H54 (cell line): ENCODE data around the gene ZNF711.
"Not testable (repeated sequence)": the region's sequence is repeated elsewhere in the genome, so short reads cannot be mapped to it uniquely, and the experiment has no call there.

Experiments
- DNase-seq: peaks from one replicate; pipeline ENCODE4 v3.0.0; 2011; ENCODE audit warnings: low spot score, mixed read lengths; ENCODE audit not compliant: insufficient read length
- FAIRE-seq: peaks from 3 replicates; lab custom pipeline; 2011; peaks lifted over from hg19 to GRCh38; lab: Jason Lieb, UNC
- POLR2A ChIP-seq: IDR thresholded peaks from 2 replicates; pipeline ENCODE4 v1.6.1; 2011; ENCODE audit warnings: low read depth, mild to moderate bottlenecking, low read length

Gene ZNF711

GRCh38 chrX:85243761-85244449, at the start of gene ZNF711, which contains the start of gene SATL1:
ZNF711 (plus strand) TSS chrX:85243991; CDS start chrX:85247573, 3,582 bp downstream.
SATL1 (minus strand) TSS chrX:85243779; CDS start chrX:85108968, 134,811 bp downstream.
- FAIRE-seq (no peak), DNase-seq (no peak)
- no peak for TF ChIP-seq POLR2A

DNA sequence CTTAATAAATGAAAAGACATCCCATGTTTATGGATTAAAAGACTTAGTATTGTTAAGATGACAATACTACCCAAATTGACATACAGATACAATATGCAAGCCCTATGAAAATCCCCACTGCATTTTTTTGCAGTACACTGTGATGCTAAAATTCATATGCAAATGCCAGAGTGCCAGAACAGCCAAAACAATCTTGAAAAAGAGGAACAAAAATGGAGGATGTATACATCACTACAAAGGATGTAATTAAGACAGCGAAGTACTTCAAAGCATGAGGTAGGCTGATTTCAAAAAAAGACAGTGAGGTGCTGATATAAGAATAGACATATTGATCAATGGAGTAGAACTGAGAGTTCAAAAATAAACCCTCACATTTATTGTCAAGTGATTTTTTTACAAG, 47.5 kb upstream of the ZNF711 start:
- TF ChIP-seq POLR2A: no peak
- FAIRE-seq: no peak
- no peak for DNase-seq

DNA sequence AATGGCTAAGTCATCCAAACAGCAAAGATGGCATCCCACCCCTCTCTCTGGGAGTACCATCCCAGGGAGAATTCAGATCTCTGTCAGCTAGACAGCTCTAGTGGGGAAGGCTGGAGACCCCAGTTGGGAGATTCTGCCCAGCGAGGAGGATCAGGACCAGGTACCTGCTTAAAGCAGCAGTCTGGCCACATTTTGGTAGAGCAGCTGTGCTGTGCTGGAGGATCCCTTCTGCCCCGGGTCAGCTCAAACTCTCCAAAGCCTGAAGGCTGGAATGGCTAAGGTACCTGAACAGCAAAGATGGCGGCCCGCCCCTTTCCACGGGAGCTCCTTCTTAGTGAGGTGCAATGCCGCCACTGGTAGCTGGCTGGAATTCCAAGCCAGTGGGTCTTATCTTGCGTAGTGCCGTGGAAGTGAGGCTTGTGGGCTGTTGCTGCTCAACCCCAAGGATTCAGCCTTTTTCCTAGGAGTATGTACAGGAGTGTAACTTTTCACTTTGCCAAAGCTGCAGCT, 40.3 kb upstream of the ZNF711 start:
- FAIRE-seq (no peak), DNase-seq (no peak)
- no peak for TF ChIP-seq POLR2A

DNA sequence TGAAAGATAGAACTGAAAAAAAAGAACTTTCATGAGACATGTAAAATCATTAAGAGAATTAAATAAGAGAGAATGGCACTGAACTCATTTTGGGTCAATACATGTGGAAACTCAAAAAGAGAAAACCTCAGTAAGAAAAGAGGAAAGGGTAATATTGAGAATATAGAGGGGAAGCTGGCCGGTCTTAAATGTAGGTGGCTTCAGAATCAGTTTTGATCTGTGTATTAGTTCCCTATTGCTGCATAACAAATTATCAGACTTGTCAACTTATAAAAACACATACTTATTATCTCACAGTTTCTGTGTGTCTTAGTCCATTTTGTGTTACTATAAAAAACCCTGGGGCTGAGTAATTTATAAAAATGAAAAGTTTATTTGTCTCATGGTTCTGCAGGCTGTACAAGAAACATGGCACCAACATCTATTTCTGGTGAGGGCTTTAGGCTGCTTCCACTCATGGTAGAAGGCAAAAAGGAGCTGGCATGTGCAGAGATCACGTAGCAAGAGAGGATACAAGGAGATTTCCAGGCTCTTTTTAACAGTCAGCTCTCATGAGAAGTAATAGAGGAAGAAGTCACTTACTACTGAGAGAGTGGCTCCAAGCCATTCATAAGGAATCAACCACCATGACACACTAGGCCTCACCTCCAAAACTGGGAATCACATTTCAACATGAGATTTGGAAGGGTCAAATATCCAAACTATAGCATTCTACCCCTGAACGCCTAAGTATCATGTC, 29.8 kb upstream of the ZNF711 start:
- no peak for FAIRE-seq
- no peak for DNase-seq
- TF ChIP-seq POLR2A: no peak

GRCh38 chrX:85215946-85216345, 27.8 kb upstream of the ZNF711 start:
- FAIRE-seq (no peak), DNase-seq (no peak)
- TF ChIP-seq POLR2A: no peak

DNA sequence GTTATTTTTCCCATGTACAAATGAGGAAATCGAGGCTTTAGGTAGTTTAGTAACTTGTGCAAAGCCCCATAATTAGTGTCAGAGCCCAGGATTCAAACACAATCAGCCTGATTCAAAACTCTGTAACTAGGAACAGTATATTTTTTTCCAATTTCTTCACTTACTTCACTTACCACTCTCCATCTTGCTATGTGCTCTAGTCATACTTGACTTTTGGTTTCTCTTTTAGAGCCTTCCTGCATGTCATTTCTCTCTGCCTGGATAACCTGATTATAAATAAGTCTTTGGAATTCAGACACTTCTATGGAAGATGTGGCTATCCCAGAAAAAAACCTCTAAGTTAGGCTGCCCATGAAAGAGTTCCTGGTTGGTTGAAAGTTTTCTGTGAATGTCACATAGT, 22.4 kb upstream of the ZNF711 start:
- TF ChIP-seq POLR2A: no peak
- DNase-seq: no peak
- FAIRE-seq: no peak

- TF ChIP-seq POLR2A: no peak
- FAIRE-seq (no peak), DNase-seq (no peak)
These were observed 20.4 kb upstream of the ZNF711 start for GRCh38 chrX:85223359-85223758.

DNA sequence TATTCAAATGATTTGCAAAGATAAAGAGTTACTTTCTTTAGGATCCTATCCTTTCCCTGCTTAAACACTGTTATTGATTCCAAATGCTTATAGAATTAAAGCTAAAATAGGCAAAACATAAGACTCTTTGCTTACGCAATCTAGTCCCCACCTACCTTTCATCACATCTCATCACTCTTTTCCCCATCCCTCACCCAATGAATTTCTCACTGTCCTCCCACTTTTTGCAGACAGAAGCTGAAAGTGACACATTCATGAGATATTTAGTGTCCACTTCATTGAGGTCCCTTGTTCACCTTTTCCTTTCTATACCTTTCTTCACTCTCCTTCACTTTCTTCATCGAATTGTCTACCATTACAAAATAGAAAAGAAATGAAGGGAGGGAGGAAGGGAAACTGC, 636 bp upstream of the ZNF711 start:
- FAIRE-seq (no peak), DNase-seq (no peak)
- TF ChIP-seq POLR2A: no peak

DNA sequence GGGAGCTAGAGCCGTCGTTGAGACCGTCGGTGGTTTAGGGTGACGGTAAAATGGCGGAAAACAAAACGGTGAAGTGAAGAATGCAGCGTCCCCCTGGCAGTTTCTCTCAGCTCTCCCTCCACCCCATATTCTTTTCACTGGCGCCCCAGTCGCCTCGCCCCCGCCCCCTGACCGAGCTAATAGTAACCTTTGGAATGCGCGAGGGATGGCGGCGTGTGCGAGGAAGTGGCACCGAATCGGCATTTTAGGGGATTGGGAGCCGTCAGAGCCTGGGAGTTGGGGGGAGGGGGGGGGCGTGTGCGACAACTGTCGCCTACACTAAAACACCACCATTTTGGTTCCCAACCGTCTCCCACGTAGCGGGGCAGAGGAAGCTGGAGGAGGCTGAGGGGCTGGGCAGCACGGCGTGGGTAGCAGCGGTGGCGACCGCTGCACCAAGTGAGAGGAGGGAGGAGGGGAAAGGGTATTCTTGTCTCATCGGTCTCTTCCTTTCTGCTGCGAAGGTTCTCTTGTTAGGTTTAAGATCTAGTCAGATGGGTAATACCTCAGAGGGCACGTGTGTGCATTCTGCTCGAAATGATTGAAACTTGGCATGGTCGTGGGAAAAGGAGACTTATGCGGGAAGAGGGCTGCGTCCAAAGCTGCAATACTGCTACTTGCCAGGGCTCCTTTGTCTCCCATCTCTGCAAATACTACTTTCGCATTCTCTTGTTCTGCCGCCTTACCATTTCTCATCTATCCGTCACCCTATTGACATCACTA, 840 bp downstream of the ZNF711 start:
- no peak for TF ChIP-seq POLR2A
- FAIRE-seq (no peak), DNase-seq (no peak)

DNA sequence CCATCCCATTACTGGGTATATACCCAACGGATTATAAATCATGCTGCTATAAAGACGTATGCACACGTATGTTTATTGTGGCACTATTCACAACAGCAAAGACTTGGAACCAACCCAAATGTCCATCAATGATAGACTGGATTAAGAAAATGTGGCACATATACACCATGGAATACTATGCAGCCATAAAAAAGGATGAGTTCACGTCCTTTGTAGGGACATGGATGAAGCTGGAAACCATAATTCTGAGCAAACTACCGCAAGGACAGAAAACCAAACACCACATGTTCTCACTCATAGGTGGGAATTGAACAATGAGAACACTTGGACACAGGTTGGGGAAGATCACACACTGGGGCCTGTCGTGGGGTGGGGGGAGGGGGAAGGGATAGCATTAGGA, 41.5 kb downstream of the ZNF711 start:
- not testable (repeated sequence) for DNase-seq, FAIRE-seq

DNA sequence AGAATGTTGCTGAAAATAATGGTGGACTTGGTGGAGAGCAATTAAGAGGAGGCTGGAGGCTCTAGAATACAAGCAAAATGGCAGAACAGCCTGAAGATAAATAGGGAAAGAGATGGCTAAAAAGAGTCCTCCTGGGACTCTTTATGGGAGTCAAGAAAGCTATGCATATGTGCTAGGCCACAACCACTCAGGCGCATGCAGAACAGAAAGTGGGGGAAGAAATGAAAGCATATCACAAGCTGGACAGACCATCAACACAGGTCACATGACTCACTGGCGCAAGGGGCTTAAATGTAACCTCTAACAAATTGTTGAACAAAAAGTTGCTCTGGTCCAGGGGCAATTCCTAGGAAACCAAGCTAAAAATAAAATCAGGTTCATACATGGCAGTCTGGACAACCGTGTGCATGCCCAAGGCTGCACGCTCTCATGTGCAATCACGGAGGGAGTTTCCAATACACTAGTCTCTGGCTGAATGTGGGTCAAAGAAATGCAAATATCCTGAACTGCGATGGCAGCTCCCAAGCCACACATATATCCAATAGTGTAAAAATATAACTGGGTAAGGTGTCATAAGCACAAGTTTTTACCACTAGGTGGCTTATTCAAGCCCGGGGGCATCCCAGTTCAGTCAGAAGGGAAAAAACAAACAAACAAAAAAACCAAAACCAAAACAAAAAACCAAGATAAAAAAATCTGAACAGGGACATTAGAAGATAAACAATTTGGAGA, 45.4 kb downstream of the ZNF711 start:
- FAIRE-seq (no peak), DNase-seq (no peak)
- no peak for TF ChIP-seq POLR2A

- no peak for TF ChIP-seq POLR2A
- no peak for DNase-seq
- FAIRE-seq: no peak
These were observed 59.8 kb downstream of the ZNF711 start for GRCh38 chrX:85303544-85303943.

DNA sequence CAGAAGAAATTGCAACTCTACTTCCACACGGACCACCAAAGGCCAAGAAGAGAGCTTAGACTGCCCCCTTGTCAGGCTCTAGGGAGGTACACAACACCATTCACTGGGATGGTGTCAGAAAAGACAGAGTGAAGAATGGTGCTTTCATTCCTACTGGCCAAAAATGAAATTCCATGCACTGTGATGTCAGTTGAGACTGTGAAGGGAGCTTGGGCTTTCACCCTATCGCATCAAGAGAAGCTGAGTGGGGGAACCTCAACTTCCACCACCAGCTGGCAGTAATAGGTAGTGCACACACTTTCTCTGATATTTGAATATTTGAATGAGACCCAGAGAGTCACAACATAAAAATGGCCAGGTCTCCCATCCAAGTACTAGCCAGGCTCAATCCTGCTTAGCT, 65.9 kb downstream of the ZNF711 start:
- FAIRE-seq (no peak), DNase-seq (no peak)
- TF ChIP-seq POLR2A: no peak

DNA sequence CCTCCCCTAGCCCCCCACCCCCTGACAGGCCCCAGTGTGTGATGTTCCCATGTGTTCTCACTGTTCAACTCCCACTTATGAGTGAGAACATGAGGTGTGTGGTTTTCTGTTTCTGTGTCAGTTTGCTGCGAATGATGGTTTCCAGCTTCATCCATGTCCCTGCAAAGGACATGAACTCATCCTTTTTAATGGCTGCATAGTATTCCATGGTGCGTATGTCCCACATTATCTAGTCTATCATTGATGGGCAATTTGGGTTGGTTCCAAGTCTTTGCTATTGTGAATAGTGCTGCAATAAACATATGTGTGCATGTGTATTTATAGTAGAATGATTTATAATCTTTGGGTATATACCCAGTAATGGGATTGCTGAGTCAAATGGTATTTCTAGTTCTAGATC, 67.6 kb downstream of the ZNF711 start:
- not testable (repeated sequence) for DNase-seq, FAIRE-seq
